PFSK-1 (cell line): ENCODE data around the gene TNNT1.

Experiments used
- POLR2AphosphoS5 ChIP-seq: IDR thresholded peaks from 2 replicates; pipeline ENCODE4 v1.6.1; 2012; ENCODE audit warnings: low read depth, mild to moderate bottlenecking, control low read depth, low read length, moderate library complexity
- REST ChIP-seq, 2 experiments: IDR thresholded peaks; 2 replicates each; pipeline versions ENCODE4 v1.6.1 to v1.8.0; 2011 to 2012; ENCODE audit warnings: low read depth in 2 of 2, low read length in 2 of 2, control low read depth in 1 of 2, inconsistent platforms in 1 of 2, mild to moderate bottlenecking in 1 of 2, moderate library complexity in 1 of 2; ENCODE audit not compliant: insufficient read depth in 1 of 2
- SIN3A ChIP-seq: IDR thresholded peaks from 2 replicates; pipeline ENCODE4 v1.6.1; 2012; ENCODE audit warnings: mild to moderate bottlenecking, low read length, moderate library complexity, borderline replicate concordance; ENCODE audit not compliant: insufficient read depth
- TAF1 ChIP-seq: IDR thresholded peaks from 2 replicates; pipeline ENCODE4 v1.6.1; 2012; ENCODE audit warnings: low read length, control low read depth, borderline replicate concordance; ENCODE audit not compliant: insufficient read depth

GRCh38 chr19:55189403-55189835, 40.4 kb upstream of the TNNT1 start:
- TF ChIP-seq TAF1, result no peak
- peak; percentile 68 for TF ChIP-seq POLR2AphosphoS5
- TF ChIP-seq SIN3A, result 0 out of 2 replicates have a peak, but pooled peaks have one; percentile 73
- peak; percentile 67 to 68 for TF ChIP-seq REST (IDR thresholded peaks at IDR 0.05; ENCODE audit: insufficient read depth in 1 of 2, low read depth in 2 of 2, low read length in 2 of 2)
